HG03064 (cell line): ENCODE data around the gene CWC22.
"Not testable (repeated sequence)": the region's sequence is repeated elsewhere in the genome, so short reads cannot be mapped to it uniquely, and the experiment has no call there.

Source experiments
- ATAC-seq: cut with Tn5 transposase; IDR thresholded peaks from one replicate; pipeline ENCODE4 v1.9.1; 2021; ENCODE audit warnings: low read depth; ENCODE audit not compliant: unreplicated experiment

Gene CWC22

DNA sequence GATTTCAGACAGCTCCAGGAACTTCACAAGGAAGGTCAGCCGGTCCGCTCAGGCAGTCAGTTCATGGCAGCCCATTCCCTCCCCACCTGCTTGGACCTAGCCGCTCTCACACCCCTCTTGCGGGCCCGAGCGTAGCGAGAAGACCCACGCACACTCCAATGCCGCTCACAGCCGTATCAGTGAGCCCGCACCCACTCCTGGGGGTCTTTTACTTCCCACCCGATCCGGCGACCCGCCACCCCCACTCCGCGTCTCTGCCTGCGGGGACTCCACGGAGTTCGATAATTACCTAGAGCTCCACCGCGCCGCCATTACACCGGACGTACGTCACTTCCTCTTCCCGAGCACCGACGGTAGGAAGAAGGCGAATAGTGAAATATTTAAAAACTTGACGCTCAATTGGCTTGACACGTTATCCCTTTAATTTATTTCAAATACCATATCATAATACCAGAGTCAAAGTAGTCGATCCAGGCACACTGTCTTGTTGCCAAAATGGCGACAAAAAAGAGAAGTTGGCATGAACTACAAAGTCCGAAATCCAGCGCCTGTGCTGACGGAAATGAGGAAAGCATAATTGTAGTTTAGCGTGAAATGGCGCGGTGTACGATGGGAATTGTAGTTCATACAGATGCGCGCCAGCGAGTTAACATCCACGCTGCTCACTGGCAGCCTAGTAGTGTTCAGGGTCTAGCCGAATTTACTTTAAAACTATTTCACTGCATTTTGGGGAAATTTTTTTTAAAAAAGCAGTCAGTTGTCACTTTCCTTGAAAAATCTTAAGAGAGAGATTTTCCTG is at the start of gene CWC22:
CWC22 (minus strand) TSS at position 517 of the 799 bp plus-strand sequence. CDS start 13,956 bp downstream, outside the sequence.
- ATAC-seq: peak; percentile 98

DNA sequence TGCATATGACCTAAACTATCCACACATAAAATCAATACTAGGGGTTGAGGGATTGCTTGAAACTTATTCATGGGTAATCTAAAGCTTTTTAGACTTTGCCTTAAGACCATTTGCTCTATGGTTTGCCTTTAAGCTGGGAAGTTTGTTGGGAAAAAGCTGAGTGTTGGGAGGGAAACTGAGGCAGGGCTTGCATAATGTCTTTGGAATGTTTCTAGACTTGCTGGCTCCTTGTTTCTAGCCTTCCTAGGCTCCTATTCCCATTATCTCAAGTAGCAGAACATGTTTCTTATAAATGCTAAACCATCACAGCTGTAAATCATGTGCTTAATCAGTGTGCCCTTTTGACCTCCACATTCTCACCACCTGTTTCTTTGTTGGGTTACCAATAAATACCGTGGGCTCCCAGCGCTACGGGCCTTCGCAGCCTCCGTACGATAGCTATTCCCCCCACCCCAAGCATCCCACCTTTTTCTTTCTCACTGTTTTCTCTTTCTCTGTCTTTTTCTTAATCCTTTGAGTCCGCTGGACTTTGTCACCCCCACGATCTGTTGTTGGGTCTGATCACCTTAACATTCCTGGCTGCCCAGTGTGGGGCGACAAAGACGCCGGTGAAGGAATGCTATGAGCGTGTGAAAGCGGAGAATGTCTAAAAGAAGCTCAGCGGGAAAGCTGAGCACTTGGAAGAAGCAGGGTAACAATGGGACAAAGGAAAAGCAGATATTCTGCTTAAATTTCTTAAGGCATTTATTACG is 49.4 kb upstream of the CWC22 start:
- ATAC-seq: no peak

GRCh38 chr2:180054576-180054975 is 47.5 kb upstream of the CWC22 start:
- not testable (repeated sequence) for ATAC-seq

DNA sequence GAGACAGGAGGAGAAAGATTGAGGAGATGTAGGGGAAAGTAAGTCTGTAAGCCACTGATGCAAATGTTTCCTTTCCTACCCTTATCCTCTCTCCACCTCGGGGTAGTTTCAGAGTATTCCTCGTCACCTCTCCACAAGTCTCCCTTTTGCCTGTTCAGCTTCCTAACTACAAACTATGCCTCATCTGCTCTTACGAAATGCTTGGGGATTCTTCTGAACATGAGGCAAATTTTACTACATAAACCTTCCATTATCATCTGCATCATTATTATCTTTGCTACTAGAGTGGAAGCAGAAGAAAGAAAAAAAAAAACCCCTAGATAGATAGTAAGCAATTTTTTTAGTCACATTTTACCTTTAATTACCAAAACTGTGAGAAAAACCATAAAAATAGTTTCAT is 43.1 kb upstream of the CWC22 start:
- no peak for ATAC-seq

GRCh38 chr2:180048251-180048650 is 41.2 kb upstream of the CWC22 start:
- no peak for ATAC-seq

DNA sequence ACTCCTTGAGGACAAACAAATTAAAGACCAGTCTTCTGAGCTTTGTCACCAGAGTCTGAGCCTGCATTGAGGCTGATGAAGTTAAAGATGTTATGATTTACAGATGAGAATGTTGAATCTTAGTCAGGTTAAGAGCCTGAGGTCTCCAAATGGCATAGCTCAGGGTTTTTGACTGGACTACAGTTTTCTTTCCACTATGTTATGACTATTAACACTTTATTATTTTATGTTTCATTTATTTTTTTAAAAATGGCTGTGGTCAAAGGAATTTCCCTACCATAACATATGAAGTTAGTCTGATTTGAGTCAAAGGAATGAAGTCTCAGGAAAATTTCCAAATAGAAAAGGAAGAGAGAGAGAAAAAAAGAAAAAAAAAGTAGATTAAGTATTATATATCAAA is 39.7 kb upstream of the CWC22 start:
- ATAC-seq: no peak

DNA sequence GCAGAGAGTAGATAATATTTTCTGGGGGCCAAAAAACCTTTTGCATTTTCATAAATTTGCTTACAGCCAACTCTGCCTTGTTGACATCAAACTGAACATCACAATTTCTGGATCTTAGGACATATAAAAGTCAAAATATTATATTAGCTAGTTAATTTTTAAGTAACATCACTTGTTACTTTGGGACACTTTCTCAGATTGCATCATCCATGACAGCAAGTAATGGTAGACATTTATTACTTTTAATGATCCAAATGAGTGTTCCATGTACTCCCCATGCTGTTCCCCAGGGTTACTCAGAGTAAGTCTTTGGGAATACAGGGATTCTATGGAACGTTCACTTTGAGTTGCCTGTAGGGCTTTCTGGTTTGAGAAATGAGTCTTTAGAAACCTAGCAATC is 39.1 kb upstream of the CWC22 start:
- no peak for ATAC-seq

GRCh38 chr2:180040146-180040925 is 33.2 kb upstream of the CWC22 start:
- no peak for ATAC-seq

GRCh38 chr2:180038997-180039396 is 31.9 kb upstream of the CWC22 start:
- ATAC-seq: no peak

GRCh38 chr2:180033993-180034894 is 27.1 kb upstream of the CWC22 start:
- ATAC-seq: no peak

DNA sequence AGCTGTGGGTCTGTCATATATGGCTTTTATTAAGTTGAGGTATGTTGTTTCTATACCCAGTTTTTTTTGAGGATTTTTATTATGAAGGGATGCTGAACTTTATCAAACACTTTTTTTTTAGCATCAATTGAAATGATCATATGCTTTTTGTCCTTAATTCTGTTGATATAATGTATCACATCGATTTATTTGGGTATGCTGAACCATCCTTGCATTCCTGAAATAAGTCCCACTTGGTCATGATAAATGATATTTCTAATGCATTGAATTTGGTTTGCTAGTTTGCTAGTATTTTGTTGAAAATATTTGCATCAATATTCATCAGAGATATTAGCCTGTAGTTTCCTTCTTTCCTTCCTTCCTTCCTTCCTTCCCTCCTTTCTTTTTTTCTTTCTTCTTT is 22.5 kb upstream of the CWC22 start:
- ATAC-seq: no peak

- no peak for ATAC-seq
Measured at GRCh38 chr2:180021850-180022249, 14.8 kb upstream of the CWC22 start.

DNA sequence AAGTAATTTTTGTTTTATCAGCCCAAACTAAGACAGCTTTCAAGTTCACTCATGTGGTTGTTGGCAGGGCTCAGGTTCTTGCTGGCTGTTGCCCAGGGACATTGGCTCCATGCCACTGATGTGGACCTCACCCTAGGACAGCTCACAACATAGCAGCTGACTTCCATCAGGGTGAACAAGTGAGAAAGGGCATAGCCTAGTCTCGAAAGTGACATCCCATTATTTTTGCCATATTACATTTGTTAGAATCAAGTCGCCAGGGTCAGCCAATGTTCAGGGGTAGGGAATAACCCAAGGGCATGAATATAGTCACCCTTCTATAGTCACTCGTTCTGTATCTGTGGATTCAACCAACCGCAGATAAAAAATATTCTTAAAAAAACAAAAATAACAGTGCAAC is 10.7 kb upstream of the CWC22 start:
- no peak for ATAC-seq

- ATAC-seq: no peak
Measured at GRCh38 chr2:180016937-180017336, 9.8 kb upstream of the CWC22 start.

DNA sequence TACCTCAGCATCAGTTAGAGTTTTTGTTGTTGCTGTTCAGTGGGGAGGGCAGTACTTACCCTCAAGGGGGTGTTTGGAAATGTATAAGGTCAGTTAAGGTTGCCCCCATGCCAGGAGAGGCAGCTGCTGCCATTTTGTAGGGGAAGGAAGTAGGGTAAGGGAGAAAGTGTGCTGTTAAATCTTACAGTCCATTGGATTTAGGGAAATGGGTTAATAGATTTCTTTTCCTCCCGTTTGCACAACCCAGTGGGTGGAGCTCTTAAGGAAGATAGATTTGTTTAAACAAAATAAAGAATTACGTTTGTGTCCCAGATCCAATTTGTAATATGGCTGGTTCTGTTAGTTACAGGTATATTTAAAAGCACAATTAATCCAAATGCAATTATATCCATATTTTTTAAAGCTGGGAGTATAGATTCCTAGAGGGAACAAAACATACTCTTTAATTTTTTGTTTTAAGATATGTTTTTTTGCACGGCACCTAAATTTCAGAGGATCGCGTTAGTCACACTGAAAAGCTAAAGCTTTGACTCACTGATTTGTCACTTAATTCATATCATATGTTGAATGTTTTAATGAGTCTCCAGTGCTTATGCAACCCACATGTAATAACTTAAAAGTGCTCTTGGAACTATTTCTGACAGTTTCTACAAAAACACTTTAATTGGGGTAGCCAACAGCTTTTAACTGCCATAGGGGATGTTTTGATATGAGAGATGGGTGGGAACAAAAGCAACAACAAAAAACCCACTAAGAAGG is 9.0 kb upstream of the CWC22 start:
- ATAC-seq: no peak

DNA sequence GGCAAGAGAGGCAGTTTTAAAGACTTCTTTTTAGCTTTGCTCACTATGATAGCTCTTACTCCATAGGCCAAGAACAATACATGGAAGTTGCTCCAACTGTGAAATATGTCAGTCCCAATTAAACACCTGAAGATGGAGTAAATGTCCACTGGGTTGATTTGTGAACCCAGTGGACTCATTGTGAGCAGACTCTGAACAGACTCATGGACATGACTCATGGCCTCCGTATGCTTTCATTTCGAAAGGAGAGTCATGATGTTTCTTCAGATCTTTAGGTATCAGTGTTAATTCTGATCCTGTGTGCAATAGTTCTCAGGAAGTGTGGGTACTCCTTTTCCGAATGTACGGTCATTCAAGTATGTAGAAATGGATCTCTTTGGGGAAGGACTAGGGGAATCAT is 5.4 kb upstream of the CWC22 start:
- ATAC-seq: no peak

GRCh38 chr2:180010701-180011100 is 3.6 kb upstream of the CWC22 start:
- ATAC-seq: no peak

- no peak for ATAC-seq
Measured at GRCh38 chr2:180006231-180006630, 866 bp downstream of the CWC22 start.

DNA sequence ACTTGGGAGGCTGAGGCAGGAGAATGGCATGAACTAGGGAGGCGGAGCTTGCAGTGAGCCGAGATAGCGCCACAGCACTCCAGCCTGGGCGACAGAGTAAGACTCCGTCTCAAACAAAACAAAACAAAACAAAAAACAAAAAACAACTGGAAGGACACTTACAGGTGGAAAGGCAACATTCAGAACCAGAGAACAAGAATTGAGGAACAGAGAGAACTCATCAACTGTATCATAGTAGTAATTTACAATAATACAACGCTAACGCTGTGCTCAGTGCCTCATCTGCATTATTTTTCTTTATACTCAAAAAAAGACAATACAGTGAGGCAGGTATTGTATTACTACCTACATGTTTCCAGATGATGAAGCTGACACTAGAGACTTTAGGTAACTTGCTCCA is 1.6 kb downstream of the CWC22 start:
- ATAC-seq: not testable (repeated sequence)
